CD4-positive, alpha-beta T cell treated with Interleukin-17A for 1 hour (primary cell): ENCODE results near the gene TMEM165.
A peak's percentile ranks its signal among the peaks of the same experiment; 100 is the strongest.
"Not testable (repeated sequence)": the region's sequence is repeated elsewhere in the genome, so short reads cannot be mapped to it uniquely, and the experiment has no call there.

ENCODE experiments used
- DNase-seq: peaks from one replicate; pipeline ENCODE4 v3.0.0-alpha.2; 2020

The TMEM165 gene, protein sequence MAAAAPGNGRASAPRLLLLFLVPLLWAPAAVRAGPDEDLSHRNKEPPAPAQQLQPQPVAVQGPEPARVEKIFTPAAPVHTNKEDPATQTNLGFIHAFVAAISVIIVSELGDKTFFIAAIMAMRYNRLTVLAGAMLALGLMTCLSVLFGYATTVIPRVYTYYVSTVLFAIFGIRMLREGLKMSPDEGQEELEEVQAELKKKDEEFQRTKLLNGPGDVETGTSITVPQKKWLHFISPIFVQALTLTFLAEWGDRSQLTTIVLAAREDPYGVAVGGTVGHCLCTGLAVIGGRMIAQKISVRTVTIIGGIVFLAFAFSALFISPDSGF

DNA sequence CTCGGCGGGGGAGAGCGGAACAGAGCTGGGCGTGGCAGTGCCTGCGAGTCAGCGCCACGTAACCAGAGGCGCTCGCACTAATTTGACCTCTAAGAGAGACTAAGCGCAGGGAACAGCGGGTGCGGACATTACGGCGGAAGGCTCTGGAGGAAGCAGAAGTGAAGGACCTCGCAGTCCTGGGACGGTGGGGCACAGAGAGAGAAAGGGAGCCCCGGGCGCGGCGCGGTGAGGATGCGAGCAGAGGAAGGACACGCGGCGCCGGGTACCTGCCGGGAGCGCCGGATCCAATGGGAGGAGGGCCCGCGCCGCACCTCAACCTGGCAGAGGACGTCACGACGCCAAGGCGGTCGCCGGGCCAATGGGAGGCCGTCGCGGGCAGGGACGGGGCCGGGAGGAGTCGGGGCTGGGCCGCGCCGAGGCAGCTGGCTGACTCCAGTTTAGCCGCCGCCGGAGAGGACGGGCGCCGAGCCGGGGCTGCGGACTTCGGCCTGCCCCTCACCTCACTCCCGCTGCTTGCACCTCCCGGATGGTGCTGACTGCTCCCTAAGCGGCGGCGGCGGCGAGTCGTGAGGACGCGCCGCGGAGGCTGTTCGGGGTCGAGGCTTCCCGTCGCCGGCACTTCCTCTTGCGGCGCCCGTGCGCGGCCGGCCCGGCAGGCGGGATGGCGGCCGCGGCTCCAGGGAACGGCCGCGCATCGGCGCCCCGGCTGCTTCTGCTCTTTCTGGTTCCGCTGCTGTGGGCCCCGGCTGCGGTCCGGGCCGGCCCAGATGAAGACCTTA lies at the start of gene TMEM165:
Gene TMEM165 (plus strand): TSS at position 429 of the 779 bp plus-strand sequence. CDS start 233 bp downstream, at position 662.
- DNase-seq = peak; percentile 87

DNA sequence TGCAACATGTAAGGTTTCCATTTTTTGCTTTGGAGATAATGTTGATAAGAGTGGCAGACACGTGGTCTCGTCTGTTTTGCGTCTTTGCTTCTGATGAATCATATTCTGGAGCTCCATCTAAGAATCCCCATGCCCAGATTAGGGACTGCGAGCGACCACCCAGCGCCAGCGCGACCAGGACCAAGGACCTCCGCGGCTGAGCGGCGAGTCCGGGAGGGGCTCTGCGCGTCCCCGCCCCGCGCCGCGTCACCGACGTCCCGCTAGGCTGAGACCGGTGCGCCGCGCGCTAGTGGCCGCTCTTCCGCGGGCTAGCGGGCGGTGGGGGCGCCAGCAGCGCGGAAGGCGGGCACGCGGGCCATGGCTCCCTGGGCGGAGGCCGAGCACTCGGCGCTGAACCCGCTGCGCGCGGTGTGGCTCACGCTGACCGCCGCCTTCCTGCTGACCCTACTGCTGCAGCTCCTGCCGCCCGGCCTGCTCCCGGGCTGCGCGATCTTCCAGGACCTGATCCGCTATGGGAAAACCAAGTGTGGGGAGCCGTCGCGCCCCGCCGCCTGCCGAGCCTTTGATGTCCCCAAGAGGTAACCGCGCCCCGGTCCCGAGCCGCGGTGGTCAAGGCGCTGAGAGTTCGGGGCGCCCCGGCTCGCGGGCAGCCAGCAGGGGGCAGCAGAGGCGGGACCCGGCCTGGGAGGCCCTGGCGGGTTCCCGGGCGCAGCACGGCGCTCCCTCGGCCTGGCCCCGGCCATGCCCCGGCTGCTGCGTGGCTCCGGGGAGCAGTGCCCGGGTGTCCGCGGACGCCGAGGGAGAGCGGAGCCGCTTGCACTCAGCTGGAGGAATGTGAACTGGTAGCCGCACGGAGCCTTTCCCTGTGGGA lies 49.5 kb upstream of the TMEM165 start, which contains the start of gene SRD5A3:
Gene SRD5A3 (plus strand): TSS at position 263 of the 871 bp plus-strand sequence. CDS start 95 bp downstream, at position 358.
- peak; percentile 80 for DNase-seq

DNA sequence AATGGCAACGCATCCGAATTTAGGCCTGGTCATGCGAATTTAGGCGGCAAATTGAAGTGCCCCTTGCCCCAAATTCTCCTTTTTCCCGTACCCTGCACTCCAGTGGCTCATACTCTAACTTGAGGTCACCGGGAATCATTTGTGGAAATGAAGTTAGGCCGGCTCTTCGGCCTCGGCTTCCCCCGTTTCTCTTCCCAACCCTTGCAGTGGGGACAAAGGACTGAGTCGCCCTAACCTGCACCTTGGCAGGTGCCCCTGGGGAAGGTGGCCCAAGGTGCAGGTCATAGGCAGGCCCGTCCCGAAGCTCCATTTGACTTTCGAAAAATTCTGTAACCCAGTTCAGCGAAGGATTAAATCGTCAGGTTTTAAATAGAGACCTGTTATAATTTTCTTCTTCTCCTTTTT lies 48.9 kb upstream of the TMEM165 start:
- DNase-seq = no peak

DNA sequence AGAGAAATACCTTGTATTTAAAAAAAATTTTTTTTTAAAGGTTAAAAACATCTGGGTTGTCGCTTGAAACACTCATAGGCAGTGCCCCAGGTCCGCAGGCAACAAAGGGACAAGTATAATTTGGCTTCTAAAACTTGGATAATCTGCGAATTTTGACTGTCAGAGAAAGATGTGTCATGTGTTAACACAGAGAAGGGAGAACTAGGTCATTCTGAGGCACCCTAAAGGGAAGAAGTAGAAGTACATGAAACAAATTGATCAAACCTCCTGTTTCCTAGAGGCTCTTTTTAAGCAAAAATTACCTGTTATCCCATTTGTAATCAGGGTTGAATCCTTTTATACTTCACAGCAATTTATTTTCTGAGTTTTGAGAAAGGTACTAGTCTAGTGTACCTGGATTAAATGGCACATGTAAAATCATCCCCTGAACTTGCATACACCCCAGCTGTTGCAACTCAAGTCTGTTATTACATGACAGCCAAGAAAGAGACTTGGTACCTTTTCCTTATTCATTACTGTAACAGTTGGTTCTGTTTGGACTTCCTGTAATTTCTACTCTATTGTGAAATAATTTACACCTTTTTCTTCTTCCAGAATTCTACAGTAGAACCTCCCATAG lies 48.0 kb upstream of the TMEM165 start:
- no peak for DNase-seq

DNA sequence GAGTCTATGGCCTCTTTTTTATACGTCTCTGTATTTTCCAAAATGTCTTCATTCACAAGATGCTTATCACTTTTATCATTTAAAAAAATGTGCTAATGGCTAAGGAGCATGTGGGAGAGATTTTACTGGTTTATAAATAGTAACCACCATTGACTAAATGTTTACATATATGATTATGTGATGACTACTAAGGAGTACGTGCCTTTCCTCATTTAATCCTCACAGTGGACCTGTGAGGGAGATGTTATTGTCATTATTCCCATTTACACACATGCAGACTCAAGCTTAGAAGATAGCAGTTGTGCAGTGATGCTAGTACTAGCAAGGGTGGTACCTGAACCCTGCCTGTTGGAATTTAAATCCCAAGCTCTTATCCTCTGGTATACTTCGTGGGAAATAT lies 47.3 kb upstream of the TMEM165 start:
- no peak for DNase-seq

DNA sequence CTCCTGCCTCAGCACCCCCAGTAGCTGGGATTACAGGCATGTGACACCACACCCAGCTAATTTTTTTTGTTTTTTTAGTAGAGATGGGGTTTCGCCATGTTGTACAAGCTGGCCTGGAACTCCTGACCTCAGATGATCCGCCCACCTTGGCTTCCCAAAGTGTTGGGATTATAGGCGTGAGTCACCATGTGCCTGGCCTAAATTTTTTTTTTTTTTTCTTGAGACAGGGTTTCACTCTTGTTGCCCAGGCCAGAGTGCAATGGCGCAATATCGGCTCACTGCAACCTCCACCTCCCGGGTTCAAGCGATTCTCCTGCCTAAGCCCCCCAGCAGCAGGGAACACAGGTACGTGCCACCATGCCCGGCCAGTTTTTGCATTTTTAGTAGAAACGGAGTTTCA lies 44.9 kb upstream of the TMEM165 start:
- not testable (repeated sequence) for DNase-seq

DNA sequence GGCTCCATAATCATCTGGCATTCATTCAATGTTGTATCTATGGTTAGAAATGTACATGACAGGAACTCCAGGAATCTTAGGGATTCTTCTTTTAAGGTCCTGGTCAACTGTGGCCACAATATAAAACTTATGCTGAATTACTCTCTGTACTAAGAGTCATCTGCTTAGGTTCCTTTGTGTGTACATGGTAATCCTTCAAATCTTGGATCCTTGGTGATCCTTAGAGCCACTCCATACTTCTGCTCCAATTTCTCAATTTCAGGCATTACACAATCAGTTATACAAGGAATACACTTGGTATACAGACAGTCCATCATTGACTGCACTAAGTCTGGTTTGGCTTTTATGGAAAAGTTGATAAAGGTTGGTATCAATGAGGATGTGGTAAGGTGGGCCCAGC lies 43.9 kb upstream of the TMEM165 start:
- no peak for DNase-seq

DNA sequence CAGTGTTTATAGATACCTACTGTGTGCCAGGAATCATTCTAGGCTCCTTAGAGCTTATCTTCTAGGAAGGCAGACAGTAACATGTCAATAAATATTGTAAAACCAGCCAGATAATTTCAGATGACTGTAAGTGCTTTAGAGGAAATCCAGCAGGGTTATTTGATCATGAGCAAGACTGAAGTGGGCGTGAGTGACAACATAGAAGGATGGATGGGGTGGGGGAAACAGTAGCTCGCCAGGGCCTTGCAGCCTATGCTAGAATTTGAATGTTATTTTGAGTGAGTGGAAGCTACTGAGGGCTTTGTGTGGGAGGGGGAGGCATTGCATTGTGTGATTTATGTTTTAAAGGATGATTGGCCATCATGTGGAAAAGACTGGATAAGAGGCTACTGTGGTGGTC lies 43.0 kb upstream of the TMEM165 start:
- DNase-seq = no peak

DNA sequence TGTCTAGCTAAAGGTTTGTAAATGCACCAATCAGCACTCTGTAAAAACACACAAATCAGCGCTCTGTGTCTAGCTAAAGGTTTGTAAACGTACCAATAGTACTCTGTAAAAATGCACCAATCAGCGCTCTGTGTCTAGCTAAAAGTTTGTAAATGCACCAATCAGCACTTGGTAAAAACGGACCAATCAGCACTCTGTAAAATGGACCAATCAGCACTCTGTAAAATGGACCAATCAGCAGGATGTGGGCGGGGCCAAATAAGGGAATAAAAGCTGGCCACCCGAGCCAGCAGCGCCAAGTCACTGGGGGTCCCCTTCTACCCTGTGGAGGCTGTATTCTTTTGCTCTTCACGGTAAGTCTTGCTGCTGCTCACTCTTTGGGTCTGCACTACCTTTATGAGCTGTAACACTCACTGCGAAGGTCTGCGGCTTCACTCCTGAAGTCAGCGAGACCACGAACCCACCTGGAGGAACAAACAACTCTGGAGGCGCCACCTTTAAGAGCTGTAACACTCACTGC lies 42.5 kb upstream of the TMEM165 start:
- DNase-seq = not testable (repeated sequence)

DNA sequence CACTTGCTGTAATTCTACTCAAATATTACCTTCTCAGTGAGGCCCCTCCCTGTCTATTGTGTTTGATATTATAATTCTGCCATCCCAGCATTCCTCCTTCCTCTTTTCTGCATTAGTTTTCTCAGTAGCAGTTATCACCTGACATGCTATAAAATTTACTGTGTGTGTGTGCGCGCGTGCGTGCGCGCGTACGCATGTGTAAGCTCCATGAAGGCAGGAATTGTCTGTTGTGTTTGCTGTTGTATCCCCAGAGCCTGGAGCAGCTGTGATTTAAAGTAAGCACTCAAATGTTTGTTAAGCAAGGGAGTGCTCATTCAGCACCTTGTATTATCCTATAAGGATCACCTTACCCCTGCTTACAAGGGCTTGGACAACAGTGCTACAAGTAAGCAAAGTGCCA lies 41.1 kb upstream of the TMEM165 start:
- DNase-seq = no peak

DNA sequence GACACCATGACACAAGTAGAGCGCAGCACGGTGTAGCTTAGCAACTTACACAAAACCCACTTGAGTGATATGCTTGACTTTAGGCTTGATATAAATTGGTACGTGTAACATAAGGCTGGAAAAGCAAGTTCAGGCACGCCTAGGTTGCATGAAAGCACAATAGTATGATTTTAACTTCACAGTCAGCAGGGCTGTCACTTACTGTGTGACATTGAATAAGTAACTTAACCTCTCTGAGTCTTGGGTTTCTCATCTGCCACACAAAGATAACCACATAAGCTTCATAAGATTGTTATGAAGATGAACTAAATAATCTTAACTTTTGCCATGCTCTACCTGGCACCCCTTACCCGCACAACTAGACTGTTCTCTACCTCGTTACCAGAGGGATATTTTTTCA lies 40.2 kb upstream of the TMEM165 start:
- no peak for DNase-seq

DNA sequence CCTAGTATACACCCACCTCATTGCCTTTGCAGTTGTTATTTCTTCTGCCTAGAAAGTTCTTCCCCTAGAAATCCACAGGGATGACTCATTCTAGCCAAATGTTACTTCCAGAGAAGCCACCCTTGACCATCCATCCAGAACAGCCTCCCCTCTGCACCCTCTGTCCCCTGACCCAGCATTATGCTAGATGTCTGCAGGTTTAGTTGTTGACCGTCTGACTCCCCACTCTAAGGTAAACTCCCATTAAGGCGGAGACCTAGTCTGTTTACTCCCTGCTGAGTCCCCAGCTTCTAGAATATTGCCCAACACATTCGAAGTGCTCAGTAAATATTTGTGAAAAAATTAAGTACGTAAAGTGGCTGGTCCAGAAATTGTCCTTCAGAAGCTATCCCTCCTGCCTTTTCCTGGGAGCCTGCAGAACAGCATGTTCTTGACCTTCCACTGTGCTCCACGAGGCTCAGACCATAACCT lies 38.7 kb upstream of the TMEM165 start:
- DNase-seq = no peak

DNA sequence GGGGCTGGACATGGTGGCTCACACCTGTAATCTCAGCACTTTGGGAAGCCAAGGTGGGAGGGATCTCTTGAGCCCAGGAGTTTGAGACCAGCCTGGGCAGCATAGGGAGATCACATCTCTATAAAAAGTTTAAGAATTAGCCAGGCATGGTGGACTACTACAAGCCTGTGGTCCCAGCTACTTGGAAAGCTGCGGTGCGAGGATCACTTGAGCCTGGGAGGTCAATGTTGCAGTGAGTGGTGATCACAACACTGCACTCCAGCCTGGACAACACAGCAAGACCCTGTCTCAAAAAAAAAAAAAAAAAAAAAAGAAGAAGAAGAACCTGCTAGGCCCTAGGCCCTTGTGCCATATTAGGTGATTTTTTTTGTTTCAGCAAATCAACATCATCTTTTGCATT lies 37.5 kb upstream of the TMEM165 start:
- DNase-seq = no peak

DNA sequence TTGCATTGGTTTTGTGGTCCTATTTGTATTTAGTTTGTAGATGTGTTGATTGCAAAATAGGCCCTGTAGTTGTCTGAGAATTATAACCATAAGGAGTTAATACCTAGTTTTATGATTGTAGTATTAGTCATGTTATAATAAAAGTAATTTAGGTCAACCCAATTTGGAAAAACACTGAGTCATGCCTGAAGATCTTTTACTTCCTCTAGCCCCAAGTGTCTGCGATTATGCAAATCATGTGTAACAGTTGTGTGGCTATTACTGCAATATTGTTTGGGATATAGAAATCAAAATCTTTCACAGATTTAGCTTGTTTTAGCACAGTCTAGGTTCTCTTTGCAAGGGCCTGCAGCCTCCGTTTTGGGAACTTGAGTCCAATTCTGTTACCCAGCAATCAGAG lies 37.1 kb upstream of the TMEM165 start:
- DNase-seq = no peak

DNA sequence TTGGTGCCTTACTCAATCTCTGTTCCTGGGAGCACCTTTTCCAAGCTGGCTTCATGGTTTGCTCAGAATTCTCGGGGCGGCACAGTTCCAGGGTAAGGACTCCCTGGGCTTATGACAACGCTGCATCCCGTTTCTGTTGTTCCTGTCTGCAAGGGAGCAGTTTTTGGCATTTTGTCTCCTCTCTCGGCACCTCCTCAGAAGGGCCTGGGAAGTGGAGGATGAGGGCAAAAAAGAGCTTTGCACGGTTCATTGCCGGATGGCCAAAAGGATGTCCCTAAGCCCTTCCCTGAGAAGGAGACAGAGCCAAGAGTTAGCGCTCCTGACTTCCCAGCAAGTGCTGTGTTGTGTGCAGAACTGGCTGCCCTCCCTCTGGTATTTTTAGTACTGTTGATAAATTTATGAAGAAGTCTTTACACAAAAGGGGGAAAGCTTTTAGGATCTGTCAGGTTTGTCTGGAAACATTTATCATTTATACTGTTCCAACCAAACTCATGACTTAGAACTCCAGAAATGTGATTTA lies 36.3 kb upstream of the TMEM165 start:
- DNase-seq = no peak

DNA sequence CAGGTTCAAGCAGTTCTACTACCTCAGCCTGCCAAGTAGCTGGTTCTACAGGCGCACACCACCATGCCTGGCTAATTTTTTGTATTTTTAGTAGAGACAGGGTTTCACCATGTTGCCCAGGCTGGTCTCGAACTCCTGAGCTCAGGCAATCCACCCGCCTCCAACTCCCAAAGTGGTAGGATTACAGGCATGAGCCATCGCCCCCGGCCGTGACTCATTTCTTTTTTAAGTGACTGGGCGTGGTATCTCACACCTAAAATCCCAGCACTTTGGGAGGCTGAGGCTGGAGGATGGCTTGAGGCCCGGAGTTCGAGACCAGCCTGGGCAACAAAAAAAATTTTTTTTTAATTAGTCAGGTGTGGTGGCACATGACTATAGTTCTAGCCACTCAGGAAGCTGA lies 32.8 kb upstream of the TMEM165 start:
- DNase-seq = not testable (repeated sequence)

DNA sequence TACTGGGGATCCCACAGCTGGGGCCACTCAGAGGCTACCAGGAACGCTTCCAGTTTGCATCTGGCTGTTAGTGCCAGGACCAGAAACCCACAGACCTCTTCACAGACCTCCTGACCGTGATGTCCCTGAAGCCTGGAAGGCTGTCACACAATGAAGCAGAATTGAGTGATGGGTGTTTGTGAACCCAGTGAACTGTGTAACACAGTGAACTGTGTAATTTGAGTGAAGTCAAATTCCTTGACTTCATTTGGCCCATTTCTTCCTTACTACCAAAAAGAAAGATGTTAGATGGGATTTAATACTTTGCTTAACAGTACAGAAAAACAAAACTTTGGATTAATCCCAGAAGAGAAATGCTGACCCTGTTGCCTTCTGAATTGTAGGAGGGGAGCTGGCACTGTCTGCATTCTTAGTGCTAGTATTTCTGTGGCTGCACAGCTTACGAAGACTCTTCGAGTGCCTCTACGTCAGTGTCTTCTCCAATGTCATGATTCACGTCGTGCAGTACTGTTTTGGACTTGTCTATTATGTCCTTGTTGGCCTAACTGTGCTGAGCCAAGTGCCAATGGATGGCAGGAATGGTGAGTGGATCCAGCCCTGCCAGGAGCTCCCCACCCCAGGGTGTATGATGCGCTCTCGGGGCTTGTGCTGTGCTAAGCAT lies 31.9 kb upstream of the TMEM165 start:
- no peak for DNase-seq

DNA sequence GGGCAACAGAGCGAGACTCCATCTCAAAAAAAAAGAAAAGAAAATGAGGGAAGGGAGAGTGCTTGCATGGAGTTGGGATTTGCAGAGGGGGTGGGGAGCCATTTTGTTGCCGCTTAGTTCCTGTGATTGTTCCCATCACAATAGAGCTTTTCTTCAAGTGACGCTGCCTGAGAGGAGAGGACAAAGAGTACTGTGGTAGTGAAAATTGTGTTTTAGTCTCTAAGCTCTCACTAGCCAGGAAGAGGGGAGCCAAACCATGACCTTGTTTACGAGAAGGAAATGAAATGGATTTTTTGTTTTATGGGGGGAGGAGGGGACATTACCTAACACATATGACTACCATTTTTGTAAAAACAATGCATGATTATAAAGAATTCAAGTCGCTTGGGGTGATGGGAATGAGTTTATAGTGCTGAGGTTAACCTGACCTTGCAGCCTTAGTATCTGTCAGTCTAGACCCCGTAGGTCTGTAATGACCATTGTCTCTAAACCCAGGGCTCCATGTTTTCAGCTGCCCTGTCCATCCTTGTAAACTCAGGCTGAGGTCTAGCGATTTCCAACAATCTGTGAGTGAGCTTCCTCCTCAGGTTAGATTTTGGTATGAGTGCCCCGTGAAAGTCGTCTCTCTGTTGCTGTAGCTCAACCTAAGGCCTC lies 30.9 kb upstream of the TMEM165 start:
- DNase-seq = no peak

DNA sequence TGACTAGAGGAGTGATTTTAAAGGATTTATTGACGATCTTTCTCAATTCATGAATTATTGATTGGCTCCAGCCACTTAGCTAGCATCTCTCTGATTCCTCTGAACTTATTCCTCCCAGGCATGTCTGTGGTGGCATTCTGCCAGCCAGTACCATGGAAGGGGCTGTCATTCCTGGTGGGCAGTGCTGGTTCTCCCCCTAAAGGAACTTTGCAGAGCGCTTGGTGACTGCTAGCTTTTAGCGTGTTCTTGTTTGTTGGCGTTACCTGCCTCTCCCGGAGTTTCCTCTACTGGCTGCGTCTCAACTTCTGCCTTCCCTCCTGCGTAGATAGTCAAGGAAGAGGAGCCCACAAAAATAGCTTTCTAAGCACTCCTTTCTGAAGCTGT lies 30.4 kb upstream of the TMEM165 start:
- no peak for DNase-seq

DNA sequence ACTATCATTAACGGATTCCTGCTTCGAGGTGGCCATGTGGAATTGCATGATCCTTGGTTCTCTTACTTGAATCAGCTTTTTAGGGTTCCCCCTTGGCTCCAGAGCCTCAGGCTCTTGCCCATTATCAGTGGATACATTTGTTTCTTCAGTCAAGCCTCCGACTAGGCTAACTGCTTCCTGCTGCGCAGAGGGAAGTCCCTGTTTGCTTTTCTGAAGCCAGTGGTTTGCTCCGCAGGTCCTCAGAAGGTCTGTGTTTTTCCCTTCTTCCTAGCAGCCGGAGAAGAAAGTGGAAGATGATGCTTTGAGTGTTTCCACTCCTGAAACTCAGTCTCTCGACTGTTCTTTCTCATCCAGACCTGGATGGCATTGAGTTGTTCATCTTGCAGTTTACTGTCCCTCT lies 29.1 kb upstream of the TMEM165 start:
- no peak for DNase-seq

DNA sequence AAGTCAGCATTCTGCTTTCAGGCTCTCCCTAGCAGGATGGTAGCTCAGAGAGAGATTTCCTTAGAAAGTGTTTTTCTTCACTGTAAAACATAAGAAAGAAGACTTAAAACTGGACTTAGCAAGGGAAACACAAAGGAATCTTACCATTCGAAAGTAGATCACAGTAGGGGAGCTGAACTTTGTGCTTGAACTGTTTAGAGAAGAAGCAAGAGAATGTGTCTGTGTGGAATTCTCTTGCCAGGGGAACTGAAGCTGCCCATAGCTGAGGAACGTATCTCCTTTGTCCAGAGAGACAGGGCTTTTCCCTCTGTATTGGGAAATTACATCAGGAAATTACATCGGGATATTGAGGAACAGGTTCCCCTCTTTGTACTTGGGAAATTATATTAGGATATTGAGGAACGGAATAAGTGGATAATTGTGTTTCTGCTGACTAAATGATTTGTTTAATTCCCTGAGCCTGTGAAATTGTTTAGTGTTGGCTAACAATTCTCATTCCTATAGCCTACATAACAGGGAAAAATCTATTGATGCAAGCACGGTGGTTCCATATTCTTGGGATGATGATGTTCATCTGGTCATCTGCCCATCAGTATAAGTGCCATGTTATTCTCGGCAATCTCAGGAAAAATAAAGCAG lies 28.6 kb upstream of the TMEM165 start:
- no peak for DNase-seq
